SH-SY5Y (cell line): Measurements from ENCODE around the gene MCOLN2.

ENCODE experiments used
- GATA2 ChIP-seq: IDR thresholded peaks from 2 replicates; pipeline ENCODE4 v1.6.1; 2011; ENCODE audit warnings: mild to moderate bottlenecking, low read depth, low read length
- GATA3 ChIP-seq: IDR thresholded peaks from 2 replicates; pipeline ENCODE4 v1.6.1; 2011; ENCODE audit warnings: low read depth, mild to moderate bottlenecking, low read length, moderate library complexity

- TF ChIP-seq GATA2 (no peak), GATA3 (no peak)
These were observed 33.9 kb downstream of the MCOLN2 start for GRCh38 chr1:84963021-84963420.
